Measurements from ENCODE around the gene GHR.
"Not testable (repeated sequence)": the region's sequence is repeated elsewhere in the genome, so short reads cannot be mapped to it uniquely, and the experiment has no call there.

GHR gene

DNA sequence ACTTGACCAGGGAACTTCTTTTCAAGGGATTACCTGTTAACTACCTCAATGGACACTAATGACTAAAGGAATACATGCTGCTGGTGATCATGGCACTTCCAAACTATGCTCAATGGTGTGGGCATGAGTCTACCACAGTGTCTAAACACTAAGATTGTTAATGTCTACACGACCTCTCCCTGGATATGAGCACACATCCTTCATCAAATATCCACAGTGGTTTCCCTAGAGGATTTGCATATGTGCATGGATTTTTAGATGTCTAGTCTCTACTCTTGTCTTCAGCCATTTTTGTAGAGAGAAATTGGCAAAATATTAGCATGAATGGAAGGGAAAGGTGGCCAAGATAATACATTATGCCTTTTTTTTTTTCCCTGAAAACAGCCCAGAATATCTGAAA lies 220.1 kb downstream of the GHR start:
- no peak for DNase-seq (ENCODE audit: low read depth in 2 of 2)

- no peak for DNase-seq (ENCODE audit: low read depth in 2 of 2)
Measured at GRCh38 chr5:42645138-42645537, 221.9 kb downstream of the GHR start.

DNA sequence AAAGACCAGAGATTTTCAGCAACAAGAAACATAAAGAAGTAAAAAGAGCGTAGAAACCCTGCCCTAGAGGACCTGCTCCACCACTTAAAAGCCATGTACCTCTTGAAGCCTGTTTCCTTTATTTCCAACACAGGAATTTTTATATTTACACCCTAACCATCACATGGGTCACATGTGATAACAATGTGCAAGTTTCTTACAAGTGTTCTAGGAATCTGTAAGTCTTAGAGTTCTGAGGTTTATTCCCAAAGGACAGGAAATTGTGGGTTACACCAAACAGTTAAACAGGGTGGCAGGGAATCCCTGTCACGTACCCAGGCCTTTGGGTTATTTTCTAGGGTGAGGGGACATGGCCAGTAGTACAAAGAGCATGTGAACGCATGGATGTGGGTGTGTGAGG lies 224.8 kb downstream of the GHR start:
- no peak for DNase-seq (ENCODE audit: low read depth in 2 of 2)

- no peak for DNase-seq (ENCODE audit: low read depth in 2 of 2)
Measured at GRCh38 chr5:42648915-42649314, 225.7 kb downstream of the GHR start.

GRCh38 chr5:42650084-42650483 lies 226.8 kb downstream of the GHR start:
- DNase-seq (ENCODE audit: low read depth in 2 of 2): no peak

GRCh38 chr5:42653705-42654104 lies 230.5 kb downstream of the GHR start:
- no peak for DNase-seq (ENCODE audit: low read depth in 2 of 2)

- no peak for DNase-seq (ENCODE audit: low read depth in 2 of 2)
Measured at GRCh38 chr5:42654645-42655044, 231.4 kb downstream of the GHR start.

GRCh38 chr5:42655982-42656650 lies 232.9 kb downstream of the GHR start:
- DNase-seq (ENCODE audit: low read depth in 2 of 2): no peak

- DNase-seq (ENCODE audit: low read depth in 2 of 2): no peak
Measured at GRCh38 chr5:42656651-42657015, 233.4 kb downstream of the GHR start.

DNA sequence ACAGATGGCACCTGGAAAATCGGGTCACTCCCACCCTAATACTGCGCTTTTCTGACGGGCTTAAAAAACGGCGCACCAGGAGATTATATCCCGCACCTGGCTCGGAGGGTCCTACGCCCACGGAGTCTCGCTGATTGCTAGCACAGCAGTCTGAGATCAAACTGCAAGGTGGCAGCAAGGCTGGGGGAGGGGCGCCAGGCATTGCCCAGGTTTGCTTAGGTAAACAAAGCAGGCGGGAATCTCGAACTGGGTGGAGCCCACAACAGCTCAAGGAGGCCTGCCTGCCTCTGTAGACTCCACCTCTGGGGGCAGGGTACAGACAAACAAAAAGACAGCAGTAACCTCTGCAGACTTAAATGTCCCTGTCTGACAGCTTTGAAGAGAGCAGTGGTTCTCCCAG lies 236.6 kb downstream of the GHR start:
- not testable (repeated sequence) for DNase-seq (ENCODE audit: low read depth in 2 of 2)

DNA sequence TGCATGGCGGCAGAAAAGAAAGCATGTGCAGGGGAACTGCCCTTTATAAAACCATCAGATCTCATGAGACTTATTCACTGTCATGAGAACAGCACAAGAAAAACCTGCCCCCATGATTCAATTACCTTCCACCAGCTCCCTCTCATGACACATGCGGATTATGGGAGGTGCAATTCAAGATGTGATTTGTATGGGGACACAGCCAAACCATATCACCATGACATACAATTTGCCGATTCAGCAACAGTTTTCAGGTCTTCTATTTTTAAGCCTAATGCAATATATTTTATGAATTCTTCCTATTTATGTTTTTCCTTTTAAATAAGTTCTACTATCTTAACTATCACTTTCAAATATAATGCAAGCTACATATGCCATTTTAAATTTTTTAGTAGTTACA lies 242.6 kb downstream of the GHR start:
- no peak for DNase-seq (ENCODE audit: low read depth in 2 of 2)

- no peak for DNase-seq (ENCODE audit: low read depth in 2 of 2)
Measured at GRCh38 chr5:42666869-42667268, 243.6 kb downstream of the GHR start.

DNA sequence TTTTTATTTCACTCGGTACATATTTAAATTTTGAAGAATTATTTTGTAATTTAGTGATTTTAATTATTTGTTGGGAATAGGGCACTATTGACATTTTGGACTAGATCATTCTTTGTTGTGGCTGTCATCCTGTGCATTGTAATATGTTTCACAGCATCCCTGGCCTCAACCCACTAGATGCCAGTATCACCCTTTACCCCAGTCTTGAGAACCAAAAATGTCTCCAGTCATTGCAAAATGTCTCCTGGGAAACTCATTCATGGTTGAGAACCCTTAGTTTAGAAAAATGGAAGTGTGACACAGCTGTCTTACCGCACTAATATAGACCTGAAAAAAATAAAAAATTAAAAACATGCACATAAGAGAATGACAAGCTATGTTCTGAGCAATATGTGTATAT lies 245.0 kb downstream of the GHR start:
- no peak for DNase-seq (ENCODE audit: low read depth in 2 of 2)

DNA sequence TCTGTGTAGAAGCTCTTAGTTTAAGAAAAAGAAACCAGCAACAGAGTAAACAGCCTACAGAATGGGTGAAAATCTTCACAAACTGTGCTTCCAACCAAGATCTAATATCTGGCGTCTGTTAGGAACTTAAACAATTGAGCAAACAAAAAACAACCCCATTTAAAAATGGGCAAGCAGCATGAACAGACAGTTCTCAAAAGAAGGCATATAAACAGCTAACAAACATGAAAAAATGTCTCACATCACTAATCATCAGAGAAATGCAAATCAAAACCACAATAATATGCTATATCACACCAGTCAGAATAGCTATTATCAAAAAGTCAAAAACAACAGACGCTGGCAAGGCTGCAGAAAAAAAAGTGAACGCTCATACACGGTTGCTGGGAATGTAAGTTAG lies 249.7 kb downstream of the GHR start:
- DNase-seq (ENCODE audit: low read depth in 2 of 2): no peak

GRCh38 chr5:42675602-42676001 lies 252.4 kb downstream of the GHR start:
- no peak for DNase-seq (ENCODE audit: low read depth in 2 of 2)

GRCh38 chr5:42676362-42676761 lies 253.1 kb downstream of the GHR start:
- no peak for DNase-seq (ENCODE audit: low read depth in 2 of 2)

GRCh38 chr5:42677156-42677842 lies 254.1 kb downstream of the GHR start:
- no peak for DNase-seq (ENCODE audit: low read depth in 2 of 2)

DNA sequence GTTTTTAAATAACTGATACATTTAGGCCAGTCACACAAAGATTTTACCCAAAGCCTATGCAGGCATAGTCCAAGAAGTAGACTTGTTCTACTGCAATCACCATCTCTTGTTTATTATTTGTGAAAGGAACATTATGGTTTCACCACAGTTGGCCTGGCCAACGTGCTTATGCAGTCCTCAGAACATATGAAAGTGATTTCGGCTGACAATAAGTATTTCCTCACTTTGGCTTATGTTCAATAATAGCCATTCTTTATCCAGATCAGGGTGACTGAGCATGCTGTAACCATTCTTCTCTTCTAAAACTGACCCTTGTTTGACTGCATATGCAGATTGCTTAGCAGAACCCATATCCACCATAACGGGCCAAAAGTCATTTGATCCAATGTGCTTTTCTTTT lies 256.8 kb downstream of the GHR start:
- no peak for DNase-seq (ENCODE audit: low read depth in 2 of 2)

DNA sequence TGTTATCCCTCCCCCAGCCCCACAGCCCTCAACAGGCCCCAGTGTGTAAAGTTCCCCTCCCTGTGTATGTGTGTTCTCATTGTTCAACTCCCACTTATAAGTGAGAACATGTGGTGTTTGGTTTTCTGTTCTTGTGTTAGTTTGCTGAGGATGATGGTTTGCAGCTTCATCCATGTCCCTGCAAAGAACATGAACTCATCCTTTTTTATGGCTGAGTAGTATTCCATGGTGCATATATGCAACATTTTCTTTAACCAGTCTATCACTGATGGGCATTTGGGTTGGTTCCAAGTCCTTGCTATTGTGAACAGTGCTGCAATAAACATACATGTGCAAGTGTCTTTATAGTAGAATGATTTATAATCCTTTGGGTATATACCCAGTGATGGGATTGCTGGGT lies 261.8 kb downstream of the GHR start:
- not testable (repeated sequence) for DNase-seq (ENCODE audit: low read depth in 2 of 2)

DNA sequence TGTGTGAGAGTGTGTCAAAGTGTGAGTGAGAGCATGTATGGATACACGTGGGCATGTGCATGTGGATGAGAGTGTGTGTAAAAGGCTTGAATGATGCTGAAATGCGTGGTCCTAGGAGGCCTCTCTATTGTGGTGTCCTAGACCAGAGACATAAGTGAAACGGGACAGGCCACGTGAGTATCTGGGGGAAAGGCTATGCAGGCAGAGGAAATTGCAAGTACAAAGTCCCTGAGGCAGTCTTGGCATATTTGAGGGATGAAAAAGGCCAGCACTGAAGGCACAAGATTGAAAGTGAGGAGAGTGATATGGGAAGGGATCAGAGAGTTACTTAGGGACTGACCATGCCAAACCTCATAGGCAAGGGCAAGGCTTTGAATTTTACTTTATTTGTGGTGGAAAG lies 266.2 kb downstream of the GHR start:
- no peak for DNase-seq (ENCODE audit: low read depth in 2 of 2)

DNA sequence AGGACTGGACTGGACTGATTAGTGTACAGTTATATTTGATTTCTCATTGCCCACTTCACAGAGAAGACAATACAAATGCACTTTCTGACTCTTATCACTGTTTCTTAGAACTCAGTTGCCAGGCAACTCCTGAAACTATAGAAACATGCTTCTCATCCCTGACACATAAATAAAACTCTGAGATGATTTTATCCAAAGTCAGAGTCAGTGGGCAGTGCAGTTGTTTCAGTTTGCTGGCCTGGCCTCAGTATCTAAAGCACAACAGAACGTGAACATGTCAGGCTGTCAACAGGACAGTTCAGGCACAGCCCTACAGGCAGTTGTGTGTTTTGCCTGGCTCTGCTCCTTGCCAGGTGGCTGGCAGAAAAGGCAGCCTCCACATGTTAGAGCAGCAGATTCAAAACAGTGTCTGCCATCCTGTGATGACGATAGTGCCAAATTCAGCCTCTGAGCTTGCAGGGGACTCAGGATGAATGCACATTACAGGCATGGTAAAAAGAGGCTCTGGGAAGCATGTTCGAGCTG lies 268.2 kb downstream of the GHR start:
- no peak for DNase-seq (ENCODE audit: low read depth in 2 of 2)

GRCh38 chr5:42701351-42702059 lies 278.3 kb downstream of the GHR start:
- no peak for DNase-seq (ENCODE audit: low read depth in 2 of 2)

DNA sequence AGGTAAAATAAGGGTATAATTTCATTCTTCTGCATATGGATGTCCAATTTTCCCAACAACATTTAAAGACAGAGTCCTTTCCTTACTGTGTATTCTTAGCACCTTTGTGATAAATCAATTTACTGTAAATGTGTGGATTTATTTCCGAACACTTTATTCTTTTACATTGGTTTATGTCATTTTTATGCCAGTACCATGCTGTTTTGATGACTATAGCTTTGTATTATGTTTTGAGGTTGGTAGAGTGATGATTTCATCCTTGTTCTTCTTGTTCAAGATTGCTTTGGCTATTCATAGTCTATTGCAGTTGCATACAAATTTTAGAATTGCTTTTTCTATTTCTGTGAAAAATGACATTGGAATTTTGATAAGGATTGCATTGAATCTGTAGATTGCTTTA lies 280.0 kb downstream of the GHR start:
- no peak for DNase-seq (ENCODE audit: low read depth in 2 of 2)
